DOHH2 (cell line): ENCODE measurements around the gene GTPBP3.
A peak's percentile ranks its signal among the peaks of the same experiment; 100 is the strongest.

Experiments used
- H3F3A ChIP-seq: fragments of 200-600 bp; sonication (generic), shearing (Covaris generic); 2 replicates; pipeline ENCODE4 v1.6.0; 2016; ENCODE audit warnings: antibody characterized with exemption, mild to moderate bottlenecking; ENCODE audit not compliant: control insufficient read depth, insufficient read depth
- H3K27ac ChIP-seq: fragments of 200-600 bp; sonication (generic); 2 replicates; pipeline ENCODE4 v1.5.1; 2014; ENCODE audit warnings: low read depth, mild to moderate bottlenecking, low read length, moderate library complexity
- H3K27me3 ChIP-seq: fragments of 200-600 bp; sonication (generic); 2 replicates; pipeline ENCODE4 v1.6.1; 2014; ENCODE audit warnings: mild to moderate bottlenecking, low read length, mixed read lengths; ENCODE audit not compliant: control insufficient read depth
- H3K36me3 ChIP-seq: fragments of 200-600 bp; sonication (generic); 2 replicates; pipeline ENCODE4 v1.6.1; 2014; ENCODE audit warnings: mild to moderate bottlenecking, low read length, moderate library complexity, mixed read lengths; ENCODE audit not compliant: control insufficient read depth
- H3K4me1 ChIP-seq: fragments of 200-600 bp; sonication (generic); 2 replicates; pipeline ENCODE4 v1.6.1; 2014; ENCODE audit warnings: mild to moderate bottlenecking, low read length, mixed read lengths; ENCODE audit not compliant: control insufficient read depth
- H3K4me2 ChIP-seq: fragments of 200-600 bp; sonication (generic); 2 replicates; pipeline ENCODE4 v1.6.0; 2014; ENCODE audit warnings: mild to moderate bottlenecking, low read length, moderate library complexity
- H3K4me3 ChIP-seq: fragments of 200-600 bp; sonication (generic); 2 replicates; pipeline ENCODE4 v1.5.1; 2014; ENCODE audit warnings: mild to moderate bottlenecking, low read length, mixed read lengths
- H3K79me2 ChIP-seq: fragments of 200-600 bp; sonication (generic); 2 replicates; pipeline ENCODE4 v1.6.1; 2014; ENCODE audit warnings: mild to moderate bottlenecking, low read length, mixed read lengths; ENCODE audit not compliant: control insufficient read depth
- H3K9me2 ChIP-seq: fragments of 200-600 bp; sonication (generic); replicated peaks from 2 replicates; pipeline ENCODE4 v1.6.1; 2014; ENCODE audit warnings: mild to moderate bottlenecking, low read length, mixed read lengths; ENCODE audit not compliant: control insufficient read depth
- H3K9me3 ChIP-seq: fragments of 200-600 bp; sonication (generic); 2 replicates; pipeline ENCODE4 v1.6.1; 2014; ENCODE audit warnings: antibody characterized with exemption, low read length, mixed read lengths; ENCODE audit not compliant: control insufficient read depth, insufficient read depth
- H4K20me1 ChIP-seq: fragments of 200-600 bp; sonication (generic); 2 replicates; pipeline ENCODE4 v1.6.0; 2014; ENCODE audit warnings: low read depth, mild to moderate bottlenecking, antibody characterized with exemption, low read length, moderate library complexity; ENCODE audit not compliant: control insufficient read depth, insufficient read depth
- CTCF ChIP-seq: fragments of 200-600 bp; sonication (generic); IDR thresholded peaks from one replicate; pipeline ENCODE4 v1.5.1; 2014; ENCODE audit warnings: antibody characterized with exemption, mild to moderate bottlenecking, low read depth, low read length; ENCODE audit not compliant: poor library complexity, severe bottlenecking
- EZH2phosphoT487 ChIP-seq: fragments of 200-600 bp; sonication (generic); IDR thresholded peaks from 2 replicates; pipeline ENCODE4 v1.6.1; 2017; ENCODE audit warnings: borderline replicate concordance, mild to moderate bottlenecking, antibody characterized with exemption, low read length, moderate library complexity, mixed read lengths

GTPBP3 gene

GRCh38 chr19:17346109-17346671 is 8.8 kb downstream of the GTPBP3 start:
- no peaks in the 10 kb centered on the region for H3K9me2 ChIP-seq
- peak overlapping the region; percentile 44; the same call in 1 of the 2 replicates for H3K4me2 ChIP-seq
- H3K36me3 ChIP-seq = peaks cover 22% of the 10 kb centered on the region
- H3K27ac ChIP-seq = no peak overlapping the region
- no peak overlapping the region for H3K4me3 ChIP-seq
- peaks cover 53% of the 10 kb centered on the region for H3K4me1 ChIP-seq
- TF ChIP-seq EZH2phosphoT487 (no peak), CTCF (peak; percentile 92)
- H4K20me1 ChIP-seq = no peaks in the 10 kb centered on the region; the same call in 1 of the 2 replicates
- no peaks in the 10 kb centered on the region for H3K9me3 ChIP-seq
- H3K27me3 ChIP-seq = 0 out of 2 replicates have a peak, but pooled peaks cover 3% of the 10 kb centered on the region
- H3F3A ChIP-seq = peaks cover 11% of the 10 kb centered on the region
- H3K79me2 ChIP-seq = peaks cover 2% of the 10 kb centered on the region; the same call in 1 of the 2 replicates

- no peak overlapping the region for H3K4me2 ChIP-seq
These were observed 10.0 kb downstream of the GTPBP3 start for GRCh38 chr19:17347361-17347760.

GRCh38 chr19:17347877-17348276 is 10.5 kb downstream of the GTPBP3 start:
- H3K79me2 ChIP-seq = no peaks in the 10 kb centered on the region
- H3K4me3 ChIP-seq = no peak overlapping the region
- H3K27me3 ChIP-seq = 0 out of 2 replicates have a peak, but pooled peaks cover 3% of the 10 kb centered on the region
- H3K9me2 ChIP-seq = no peaks in the 10 kb centered on the region
- peaks cover 11% of the 10 kb centered on the region for H3F3A ChIP-seq
- H3K9me3 ChIP-seq = no peaks in the 10 kb centered on the region
- peaks cover 8% of the 10 kb centered on the region for H3K36me3 ChIP-seq
- no peak for TF ChIP-seq EZH2phosphoT487
- TF ChIP-seq CTCF = no peak
- no peak overlapping the region for H3K27ac ChIP-seq
- no peak overlapping the region for H3K4me2 ChIP-seq
- H4K20me1 ChIP-seq = no peaks in the 10 kb centered on the region
- peaks cover 61% of the 10 kb centered on the region for H3K4me1 ChIP-seq

More at GRCh38 chr19:17347361-17347760, 10.0 kb downstream of the GTPBP3 start:
- Histone ChIP-seq H3K4me3 (no peak overlapping the region), H3K36me3 (peaks cover 11% of the 10 kb centered on the region), H4K20me1 (no peaks in the 10 kb centered on the region), H3K9me2 (no peaks in the 10 kb centered on the region), H3F3A (peaks cover 11% of the 10 kb centered on the region), H3K9me3 (no peaks in the 10 kb centered on the region), H3K79me2 (no peaks in the 10 kb centered on the region), H3K4me1 (peaks cover 61% of the 10 kb centered on the region), H3K27me3 (0 out of 2 replicates have a peak, but pooled peaks cover 3% of the 10 kb centered on the region), H3K27ac (no peak overlapping the region)
- no peak for TF ChIP-seq CTCF
- TF ChIP-seq EZH2phosphoT487 = no peak
